CD4-positive, alpha-beta memory T cell (primary cell): ENCODE measurements around the gene EAPP. TPM values are rescaled to one million over a fixed set of nuclear protein-coding genes. Genes with fewer than 3 reads are reported as not detected.
"Not testable (repeated sequence)": the region's sequence is repeated elsewhere in the genome, so short reads cannot be mapped to it uniquely, and the experiment has no call there.

Experiments used
- CTCF ChIA-PET: fragments of 350-600 bp; sonication (Branson Sonifier 250); formaldehyde crosslinking; loops from one replicate; lab custom pipeline; 2021; ENCODE audit warnings: inconsistent platforms; ENCODE audit not compliant: partially characterized antibody; lab: Charles Lee
- POLR2A ChIA-PET: fragments of 350-600 bp; sonication (Branson Sonifier 250); formaldehyde crosslinking; loops from one replicate; lab custom pipeline; 2021; ENCODE audit not compliant: partially characterized antibody; lab: Charles Lee
- DNase-seq, 5 donors: peaks; one replicate each; pipeline versions ENCODE4 v3.0.0 to v3.0.0-alpha.2; 2020 to 2022; ENCODE audit warnings: mixed read lengths in 1 of 5
- H3K27ac ChIP-seq: one replicate; pipeline ENCODE4 v1.7.0; 2013; ENCODE audit warnings: low read depth, low read length
- H3K27me3 ChIP-seq: 2 replicates; pipeline ENCODE4 v1.7.0; 2013; ENCODE audit warnings: mild to moderate bottlenecking, low read length, moderate library complexity; ENCODE audit not compliant: insufficient read depth
- H3K36me3 ChIP-seq: 2 replicates; pipeline ENCODE4 v1.7.0; 2013; ENCODE audit warnings: mild to moderate bottlenecking, low read length, moderate library complexity; ENCODE audit not compliant: insufficient read depth
- H3K4me1 ChIP-seq: 2 replicates; pipeline ENCODE4 v1.7.0; 2013; ENCODE audit warnings: mild to moderate bottlenecking, low read length, moderate library complexity; ENCODE audit not compliant: insufficient read depth
- H3K4me3 ChIP-seq, 2 donors: one replicate each; pipeline ENCODE4 v1.7.0; 2013; ENCODE audit warnings: low read length in 2 of 2, mild to moderate bottlenecking in 1 of 2
- H3K9me3 ChIP-seq, 2 donors: one replicate each; pipeline ENCODE4 v1.7.0; 2013; ENCODE audit warnings: low read length in 2 of 2, control low read depth in 1 of 2; ENCODE audit not compliant: control insufficient read depth in 1 of 2
- H3K27ac Mint-ChIP-seq, 7 donors: one replicate each; pipeline ENCODE4 v1.8.0; 2020 to 2021; ENCODE audit warnings: mixed read lengths in 7 of 7, mild to moderate bottlenecking in 6 of 7, inconsistent platforms in 3 of 7, moderate library complexity in 3 of 7
- H3K27me3 Mint-ChIP-seq, 2 donors: one replicate each; pipeline ENCODE4 v1.8.0; 2020 to 2021; ENCODE audit warnings: mixed read lengths in 2 of 2
- H3K36me3 Mint-ChIP-seq, 2 donors: one replicate each; pipeline ENCODE4 v1.8.0; 2020 to 2021; ENCODE audit warnings: mixed read lengths in 2 of 2, inconsistent platforms in 1 of 2, mild to moderate bottlenecking in 1 of 2
- H3K4me1 Mint-ChIP-seq, 4 donors: one replicate each; pipeline ENCODE4 v1.8.0; 2020 to 2021; ENCODE audit warnings: mixed read lengths in 4 of 4, mild to moderate bottlenecking in 1 of 4
- H3K4me3 Mint-ChIP-seq, 8 donors: one replicate each; pipeline ENCODE4 v1.8.0; 2020 to 2021; ENCODE audit warnings: mixed read lengths in 8 of 8, mild to moderate bottlenecking in 7 of 8, moderate library complexity in 6 of 8, inconsistent platforms in 3 of 8
- H3K9me3 Mint-ChIP-seq, 8 donors: one replicate each; pipeline ENCODE4 v1.8.0; 2020 to 2021; ENCODE audit warnings: mixed read lengths in 8 of 8, mild to moderate bottlenecking in 5 of 8, inconsistent platforms in 3 of 8, moderate library complexity in 1 of 8
- intact Hi-C: fragments of 100-400 bp; cut with micrococcal nuclease; formaldehyde crosslinking; loops from one replicate; pipeline ENCODE4 v1.15.1; 2023
- polyA plus RNA-seq, 2 donors: library from polyadenylated mRNA; unstranded; fragments of 300-500 nt; fragmentation: Illumina TruSeq; gene quantifications; one replicate each; pipeline ENCODE4 v1.2.3, GENCODE V29; 2021
- total RNA-seq, 2 experiments: library from RNA; stranded (reverse); gene quantifications; one replicate each; pipeline ENCODE4 v1.2.3, GENCODE V29; 2021

The EAPP gene
- total and polyA plus RNA-seq, 4 experiments from 2014 or later, result 58.2 to 141 (median 86.4) TPM

GRCh38 chr14:34562776-34563150, 23.3 kb upstream of the EAPP start:
- Mint-ChIP-seq H3K4me3 (no peak overlapping the region), H3K9me3 (no peaks in the 10 kb centered on the region), H3K27me3 (no peaks in the 10 kb centered on the region), H3K27ac (no peak overlapping the region), H3K36me3 (peaks cover 10 to 22% of the 10 kb centered on the region in 2 donors), H3K4me1 (no peaks in the 10 kb centered on the region)
- intact Hi-C loops, result loop anchor here (10.0 kb wide), 1 partner anchor 62 kb away; no protein-coding TSS in a partner anchor
- Histone ChIP-seq H3K27ac (no peak overlapping the region), H3K4me1 (no peaks in the 10 kb centered on the region), H3K27me3 (no peaks in the 10 kb centered on the region), H3K9me3 (no peaks in the 10 kb centered on the region), H3K36me3 (peaks cover 18% of the 10 kb centered on the region), H3K4me3 (no peak overlapping the region)
- CTCF ChIA-PET, result no interaction called here
- no peak for DNase-seq
- POLR2A ChIA-PET, result no interaction called here

GRCh38 chr14:34562037-34562775, 22.7 kb upstream of the EAPP start:
- H3K9me3 Mint-ChIP-seq, result not testable (repeated sequence)

GRCh38 chr14:34556498-34556829, 17.0 kb upstream of the EAPP start:
- POLR2A ChIA-PET, H3K9me3 ChIP-seq, intact Hi-C loops, H3K27ac ChIP-seq, CTCF ChIA-PET, H3K27me3 Mint-ChIP-seq, DNase-seq, H3K36me3 ChIP-seq, H3K27me3 ChIP-seq, H3K4me3 Mint-ChIP-seq, H3K4me1 ChIP-seq, H3K4me3 ChIP-seq, H3K27ac Mint-ChIP-seq: not testable (repeated sequence)
- Mint-ChIP-seq H3K9me3 (peaks cover 0 to 28% (median 13%) of the 10 kb centered on the region in 8 donors), H3K4me1 (peaks cover 9 to 16% (median 13%) of the 10 kb centered on the region in 4 donors), H3K36me3 (peaks cover 0 to 13% of the 10 kb centered on the region in 2 donors)

More at GRCh38 chr14:34562037-34562775, 22.7 kb upstream of the EAPP start:
- intact Hi-C loops, result loop anchor here (10.0 kb wide), 1 partner anchor 63 kb away; no protein-coding TSS in a partner anchor
- H3K27me3 Mint-ChIP-seq, H3K4me3 Mint-ChIP-seq, H3K27me3 ChIP-seq, H3K27ac ChIP-seq, H3K9me3 ChIP-seq, H3K4me1 ChIP-seq, H3K4me3 ChIP-seq, DNase-seq, H3K27ac Mint-ChIP-seq, CTCF ChIA-PET, H3K4me1 Mint-ChIP-seq, POLR2A ChIA-PET: not testable (repeated sequence)
- H3K36me3 Mint-ChIP-seq, result peaks cover 7 to 18% of the 10 kb centered on the region in 2 donors
- H3K36me3 ChIP-seq, result peaks cover 12% of the 10 kb centered on the region

- DNase-seq, POLR2A ChIA-PET, H3K27ac ChIP-seq, H3K27me3 Mint-ChIP-seq, intact Hi-C loops, H3K27me3 ChIP-seq, H3K36me3 ChIP-seq, H3K4me1 ChIP-seq, H3K27ac Mint-ChIP-seq, H3K4me3 ChIP-seq, H3K4me3 Mint-ChIP-seq, H3K9me3 ChIP-seq, CTCF ChIA-PET: not testable (repeated sequence)
- H3K4me1 Mint-ChIP-seq, result peaks cover 10 to 18% (median 15%) of the 10 kb centered on the region in 4 donors
- H3K9me3 Mint-ChIP-seq, result peaks cover 0 to 31% (median 14%) of the 10 kb centered on the region in 8 donors
- peaks cover 0 to 13% of the 10 kb centered on the region in 2 donors for H3K36me3 Mint-ChIP-seq
Observed at GRCh38 chr14:34555583-34556497, 16.3 kb upstream of the EAPP start.

GRCh38 chr14:34554540-34555250, 15.2 kb upstream of the EAPP start:
- no peaks in the 10 kb centered on the region for H3K27me3 ChIP-seq
- ChIA-PET POLR2A (interaction anchor here (0.7 to 1.6 kb wide), 4 partner anchors 15 to 850 kb away, joined by 3 to 13 read pairs (median 3); partner anchors contain the start of genes EAPP and NFKBIA), CTCF (interaction anchor here (0.6 kb wide), 1 partner anchor 167 kb away, joined by 3 read pairs; no protein-coding TSS in a partner anchor)
- H3K4me3 ChIP-seq, result no peak overlapping the region
- DNase-seq, result peak in 2 of 5 donors; percentile 31 to 51
- H3K4me3 Mint-ChIP-seq, result peak overlapping the region; percentile 49 to 82 (median 67)
- H3K27me3 Mint-ChIP-seq, result no peaks in the 10 kb centered on the region
- peak overlapping the region; percentile 34 for H3K27ac ChIP-seq
- peaks cover 12 to 18% (median 16%) of the 10 kb centered on the region in 4 donors for H3K4me1 Mint-ChIP-seq
- H3K27ac Mint-ChIP-seq, result peak overlapping the region; percentile 27 to 92 (median 80)
- H3K9me3 Mint-ChIP-seq, result peaks cover 0 to 40% (median 17%) of the 10 kb centered on the region in 8 donors
- no peaks in the 10 kb centered on the region for H3K36me3 ChIP-seq
- H3K4me1 ChIP-seq, result peaks cover 6% of the 10 kb centered on the region
- intact Hi-C loops, result no loop called here
- no peaks in the 10 kb centered on the region for H3K9me3 ChIP-seq
- H3K36me3 Mint-ChIP-seq, result peaks cover 0 to 13% of the 10 kb centered on the region in 2 donors

- H3K9me3 Mint-ChIP-seq, result peaks cover 0 to 39% (median 17%) of the 10 kb centered on the region in 8 donors
- H3K4me3 ChIP-seq, CTCF ChIA-PET, H3K27me3 ChIP-seq, intact Hi-C loops, H3K36me3 ChIP-seq, H3K9me3 ChIP-seq, H3K27me3 Mint-ChIP-seq, H3K27ac ChIP-seq, H3K4me1 ChIP-seq, H3K36me3 Mint-ChIP-seq: not testable (repeated sequence)
- DNase-seq, result peak in 1 of 5 donors; percentile 16
- H3K4me3 Mint-ChIP-seq, result peak overlapping the region in 2 of 8 donors; percentile 6 to 25
- peaks cover 10 to 16% (median 12%) of the 10 kb centered on the region in 4 donors for H3K4me1 Mint-ChIP-seq
- peak overlapping the region in 4 of 7 donors; percentile 41 to 85 (median 52) for H3K27ac Mint-ChIP-seq
- POLR2A ChIA-PET, result interaction anchor here (1.6 kb wide), 1 partner anchor 9 kb away, joined by 5 read pairs; no protein-coding TSS in a partner anchor
Observed at GRCh38 chr14:34549276-34549966, 9.9 kb upstream of the EAPP start.
